ENCODE measurements around the gene DCLK1. TPM values are rescaled to one million over a fixed set of nuclear protein-coding genes. Genes with fewer than 3 reads are reported as not detected.

The DCLK1 gene
- total and polyA plus RNA-seq, 8 donors: 10.5 to 20.5 (median 12.8) TPM

- H3K9me3 ChIP-seq: peaks cover 0 to 4% of the 10 kb centered on the region in 2 donors
- peaks cover 0 to 12% of the 10 kb centered on the region in 2 donors for H3K4me1 ChIP-seq
- ATAC-seq (no peak), DNase-seq (no peak)
- H3K4me3 ChIP-seq: no peak overlapping the region
- intact Hi-C loops (cut with DNase I): no loop called here
- H3K27me3 ChIP-seq: no peaks in the 10 kb centered on the region
- H3K27ac ChIP-seq: peak overlapping the region in 1 of 2 donors; percentile 16
- no peak for TF ChIP-seq CTCF (IDR thresholded peaks at IDR 0.05)
- no peaks in the 10 kb centered on the region for H3K36me3 ChIP-seq
Observed at GRCh38 chr13:35966024-35966423, 165.2 kb downstream of the DCLK1 start.

GRCh38 chr13:35965226-35965927 is 165.8 kb downstream of the DCLK1 start:
- DNase-seq (no peak), ATAC-seq (no peak)
- no peak for TF ChIP-seq CTCF (IDR thresholded peaks at IDR 0.05)
- Histone ChIP-seq H3K4me3 (no peak overlapping the region), H3K36me3 (no peaks in the 10 kb centered on the region), H3K4me1 (peaks cover 0 to 12% of the 10 kb centered on the region in 2 donors), H3K27me3 (no peaks in the 10 kb centered on the region), H3K9me3 (peaks cover 0 to 4% of the 10 kb centered on the region in 2 donors), H3K27ac (peak overlapping the region in 1 of 2 donors; percentile 16)
- intact Hi-C loops (cut with DNase I): no loop called here

GRCh38 chr13:35964863-35965180 is 166.4 kb downstream of the DCLK1 start:
- Histone ChIP-seq H3K36me3 (no peaks in the 10 kb centered on the region), H3K4me3 (no peak overlapping the region), H3K9me3 (peaks cover 0 to 4% of the 10 kb centered on the region in 2 donors), H3K27me3 (no peaks in the 10 kb centered on the region), H3K4me1 (peaks cover 0 to 12% of the 10 kb centered on the region in 2 donors), H3K27ac (peak overlapping the region in 1 of 2 donors; percentile 16)
- DNase-seq: peak in 2 of 4 donors; percentile 37 to 61
- intact Hi-C loops (cut with DNase I): no loop called here
- TF ChIP-seq CTCF (IDR thresholded peaks at IDR 0.05): no peak
- ATAC-seq: peak; percentile 69

GRCh38 chr13:35964011-35964862 is 166.9 kb downstream of the DCLK1 start:
- Histone ChIP-seq H3K4me1 (peaks cover 0 to 12% of the 10 kb centered on the region in 2 donors), H3K27ac (no peak overlapping the region), H3K27me3 (no peaks in the 10 kb centered on the region), H3K36me3 (no peaks in the 10 kb centered on the region), H3K4me3 (no peak overlapping the region), H3K9me3 (peaks cover 0 to 3% of the 10 kb centered on the region in 2 donors)
- intact Hi-C loops (cut with DNase I): no loop called here
- DNase-seq (no peak), ATAC-seq (no peak)
- TF ChIP-seq CTCF (IDR thresholded peaks at IDR 0.05): no peak

Data from left lung (tissue), 10 donors.